Measurements from ENCODE around the gene GPN2. TPM values are rescaled to one million over a fixed set of nuclear protein-coding genes. Genes with fewer than 3 reads are reported as not detected.
A peak's percentile ranks its signal among the peaks of the same experiment; 100 is the strongest.

The GPN2 gene
- total RNA-seq, 4 donors from 2014 or later = 8.9 to 10.0 (median 9.8) TPM

DNA sequence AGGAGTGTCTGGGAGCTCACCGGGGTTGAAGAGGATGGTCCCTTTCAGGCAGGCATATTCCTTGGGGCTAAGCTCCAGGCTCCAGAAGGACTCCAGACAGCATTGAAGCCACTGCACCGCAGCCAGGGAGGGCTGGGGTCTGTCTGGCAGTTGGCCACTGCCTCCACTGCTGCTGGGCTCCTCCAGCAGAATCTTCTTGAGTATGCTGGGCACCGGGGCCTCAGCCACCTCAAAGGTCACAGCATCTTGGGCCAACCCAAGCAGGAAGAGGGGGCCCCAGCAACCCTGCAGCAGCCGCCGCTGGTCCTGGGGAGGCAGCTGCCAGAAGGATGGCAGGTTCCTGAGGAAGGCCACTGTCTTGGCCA is 23.3 kb upstream of the GPN2 start:
- Histone ChIP-seq H3K36me3 (no peaks in the 10 kb centered on the region), H3K9me3 (no peaks in the 10 kb centered on the region), H3K4me1 (peaks cover 8 to 9% of the 10 kb centered on the region in 2 donors), H3K27me3 (no peaks in the 10 kb centered on the region), H3K27ac (peak overlapping the region; percentile 72 to 74 (median 73)), H3K4me3 (peak overlapping the region in 1 of 4 donors; percentile 18)
- in situ Hi-C loops (cut with MboI; ENCODE audit: low sequenced_read_pairs in 4 of 4) = no loop called here
- DNase-seq = no peak
- no peak for TF ChIP-seq POLR2A (IDR thresholded peaks at IDR 0.05)
- TF ChIP-seq, protein P1, sequence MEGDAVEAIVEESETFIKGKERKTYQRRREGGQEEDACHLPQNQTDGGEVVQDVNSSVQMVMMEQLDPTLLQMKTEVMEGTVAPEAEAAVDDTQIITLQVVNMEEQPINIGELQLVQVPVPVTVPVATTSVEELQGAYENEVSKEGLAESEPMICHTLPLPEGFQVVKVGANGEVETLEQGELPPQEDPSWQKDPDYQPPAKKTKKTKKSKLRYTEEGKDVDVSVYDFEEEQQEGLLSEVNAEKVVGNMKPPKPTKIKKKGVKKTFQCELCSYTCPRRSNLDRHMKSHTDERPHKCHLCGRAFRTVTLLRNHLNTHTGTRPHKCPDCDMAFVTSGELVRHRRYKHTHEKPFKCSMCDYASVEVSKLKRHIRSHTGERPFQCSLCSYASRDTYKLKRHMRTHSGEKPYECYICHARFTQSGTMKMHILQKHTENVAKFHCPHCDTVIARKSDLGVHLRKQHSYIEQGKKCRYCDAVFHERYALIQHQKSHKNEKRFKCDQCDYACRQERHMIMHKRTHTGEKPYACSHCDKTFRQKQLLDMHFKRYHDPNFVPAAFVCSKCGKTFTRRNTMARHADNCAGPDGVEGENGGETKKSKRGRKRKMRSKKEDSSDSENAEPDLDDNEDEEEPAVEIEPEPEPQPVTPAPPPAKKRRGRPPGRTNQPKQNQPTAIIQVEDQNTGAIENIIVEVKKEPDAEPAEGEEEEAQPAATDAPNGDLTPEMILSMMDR (IDR thresholded peaks at IDR 0.05 in 4 of 5, conservative IDR thresholded peaks at IDR 0.05 in 1 of 5) = no peak
- peak in 1 of 2 donors; percentile 4 for ATAC-seq
- intact Hi-C loops (cut with DNase I; ENCODE audit: low total_unique reads) = no loop called here

DNA sequence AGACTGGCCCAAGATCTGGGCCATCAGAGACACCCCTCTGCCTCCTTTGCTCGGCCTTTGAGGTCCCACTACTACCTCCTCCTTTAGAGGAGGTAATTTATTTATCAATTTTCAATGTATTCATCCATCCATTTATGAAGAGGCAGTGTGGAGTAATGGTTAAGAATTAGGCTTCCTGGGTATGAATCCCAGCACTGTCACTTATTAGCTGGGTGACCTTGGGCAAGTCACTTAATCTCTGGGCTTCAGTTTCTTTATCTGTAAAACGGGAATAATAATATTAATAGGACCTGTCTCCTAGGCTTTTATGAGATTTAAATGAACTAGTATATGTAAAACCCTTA is 22.0 kb upstream of the GPN2 start:
- TF ChIP-seq, protein P1 (IDR thresholded peaks at IDR 0.05 in 4 of 5, conservative IDR thresholded peaks at IDR 0.05 in 1 of 5) = no peak
- TF ChIP-seq POLR2A (IDR thresholded peaks at IDR 0.05) = no peak
- intact Hi-C loops (cut with DNase I; ENCODE audit: low total_unique reads) = no loop called here
- Histone ChIP-seq H3K27me3 (no peaks in the 10 kb centered on the region), H3K4me1 (peaks cover 8 to 9% of the 10 kb centered on the region in 2 donors), H3K36me3 (no peaks in the 10 kb centered on the region), H3K9me3 (no peaks in the 10 kb centered on the region), H3K27ac (no peak overlapping the region), H3K4me3 (no peak overlapping the region)
- DNase-seq (no peak), ATAC-seq (no peak)
- in situ Hi-C loops (cut with MboI; ENCODE audit: low sequenced_read_pairs in 4 of 4) = no loop called here

DNA sequence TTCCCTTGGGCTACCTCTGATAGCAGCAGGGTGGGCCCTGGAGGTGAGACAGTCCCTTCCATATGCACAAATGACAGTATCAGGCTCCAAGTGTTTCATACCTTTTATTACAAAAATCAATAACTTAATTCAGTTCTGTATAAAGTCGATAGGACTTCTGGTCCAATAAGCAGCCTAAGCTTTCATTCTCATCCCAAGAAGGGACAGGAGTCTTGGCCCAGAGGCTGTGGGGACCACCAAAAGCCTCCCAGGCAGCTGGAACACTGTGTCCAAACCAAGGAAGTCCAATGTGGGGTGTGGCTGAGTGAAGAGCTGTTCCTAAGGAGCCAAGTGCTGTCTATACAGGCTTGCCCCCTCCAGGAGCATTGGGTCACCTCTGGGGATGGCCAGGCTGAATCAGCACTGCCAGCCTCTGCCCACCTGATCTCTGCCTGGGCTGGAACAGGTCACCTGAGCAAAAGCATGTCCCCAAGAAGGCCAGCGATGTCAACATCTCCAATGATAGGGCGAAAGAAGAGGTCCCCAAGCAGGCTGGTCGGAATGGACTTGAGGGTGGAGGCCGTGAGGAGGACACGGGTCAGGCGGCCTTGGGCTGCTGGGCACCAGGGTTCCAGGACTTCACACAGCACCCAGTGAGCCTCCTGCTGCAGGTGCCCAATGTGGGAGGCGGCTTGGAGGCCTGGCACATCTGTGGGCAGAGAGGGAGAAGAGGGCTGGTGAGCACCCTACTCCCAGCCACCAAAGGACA is 21.5 kb upstream of the GPN2 start:
- TF ChIP-seq POLR2A (IDR thresholded peaks at IDR 0.05) = no peak
- TF ChIP-seq, protein P1 (IDR thresholded peaks at IDR 0.05 in 4 of 5, conservative IDR thresholded peaks at IDR 0.05 in 1 of 5) = no peak
- Histone ChIP-seq H3K4me1 (peaks cover 8 to 9% of the 10 kb centered on the region in 2 donors), H3K36me3 (no peaks in the 10 kb centered on the region), H3K9me3 (no peaks in the 10 kb centered on the region), H3K27me3 (no peaks in the 10 kb centered on the region), H3K4me3 (no peak overlapping the region), H3K27ac (no peak overlapping the region)
- intact Hi-C loops (cut with DNase I; ENCODE audit: low total_unique reads) (no loop called here), in situ Hi-C loops (cut with MboI; ENCODE audit: low sequenced_read_pairs in 4 of 4) (no loop called here)
- ATAC-seq (no peak), DNase-seq (no peak)

DNA sequence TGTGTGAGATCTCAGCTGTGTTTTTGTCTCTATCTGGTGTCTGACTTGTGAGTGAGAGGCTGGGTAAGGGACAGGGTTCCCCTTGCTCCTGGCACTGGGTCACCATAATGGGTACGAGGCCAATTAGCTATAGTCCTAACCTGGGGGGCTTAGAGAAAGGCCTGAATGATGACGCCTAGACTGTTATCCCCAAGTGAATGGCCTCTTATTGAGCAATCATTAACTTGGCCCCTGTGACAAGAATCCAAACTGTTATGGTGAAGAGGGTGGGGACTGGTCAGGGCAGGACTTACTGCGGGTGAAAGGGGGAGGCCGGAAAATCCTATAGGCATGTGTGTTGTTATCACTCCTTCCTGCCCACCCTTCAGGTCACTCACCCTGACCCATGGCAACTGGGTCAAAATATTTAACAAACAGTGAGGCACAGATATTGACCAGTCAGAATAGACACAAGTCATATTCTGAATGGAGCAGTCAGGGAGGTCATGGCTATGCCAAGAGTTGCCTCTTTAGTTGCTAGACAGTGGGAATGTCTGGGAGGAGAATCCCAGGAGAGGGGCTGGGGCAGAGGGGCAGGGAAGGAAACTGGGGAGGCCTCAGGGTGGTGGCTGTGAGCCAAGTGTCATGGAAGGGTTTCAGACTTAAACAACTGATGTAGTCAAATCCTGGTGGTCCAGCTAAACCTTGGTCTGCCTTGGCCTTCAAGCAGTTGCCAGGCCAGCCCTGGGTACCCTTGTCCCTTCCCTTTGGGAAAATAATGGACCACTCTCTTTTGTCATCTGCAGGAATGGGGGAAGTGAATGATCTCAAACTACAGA is 20.5 kb upstream of the GPN2 start:
- no peaks in the 10 kb centered on the region for H3K9me3 ChIP-seq
- ATAC-seq (no peak), DNase-seq (no peak)
- H3K27me3 ChIP-seq = no peaks in the 10 kb centered on the region
- H3K4me3 ChIP-seq = no peak overlapping the region
- no peak overlapping the region for H3K27ac ChIP-seq
- peaks cover 8 to 9% of the 10 kb centered on the region in 2 donors for H3K4me1 ChIP-seq
- H3K36me3 ChIP-seq = no peaks in the 10 kb centered on the region
- TF ChIP-seq, protein P1 (IDR thresholded peaks at IDR 0.05 in 4 of 5, conservative IDR thresholded peaks at IDR 0.05 in 1 of 5) = no peak
- TF ChIP-seq POLR2A (IDR thresholded peaks at IDR 0.05) = no peak
- in situ Hi-C loops (cut with MboI; ENCODE audit: low sequenced_read_pairs in 4 of 4) (no loop called here), intact Hi-C loops (cut with DNase I; ENCODE audit: low total_unique reads) (no loop called here)

Data from gastrocnemius medialis (tissue), 4 donors.